WERI-Rb-1 (cell line): ENCODE results near the gene CDK10.
A peak's percentile ranks its signal among the peaks of the same experiment; 100 is the strongest.

Experiments
- DNase-seq: peaks from one replicate; pipeline ENCODE4 v3.0.0-alpha.2; 2020
- H3K27ac ChIP-seq: fragments of 250-450 bp; sonication (Bioruptor Pico); 2 replicates; pipeline ENCODE4 v1.5.1; 2020; ENCODE audit warnings: mild to moderate bottlenecking, moderate library complexity
- H3K27me3 ChIP-seq: fragments of 250-450 bp; sonication (Bioruptor Pico); 2 replicates; pipeline ENCODE4 v1.5.1; 2021; ENCODE audit warnings: mild to moderate bottlenecking, low read depth, moderate library complexity; ENCODE audit not compliant: insufficient read depth, severe bottlenecking
- H3K36me3 ChIP-seq: fragments of 250-450 bp; sonication (Bioruptor Pico); 2 replicates; pipeline ENCODE4 v1.5.1; 2020; ENCODE audit warnings: mild to moderate bottlenecking, moderate library complexity
- H3K4me3 ChIP-seq: 2 replicates; pipeline ENCODE4 v1.5.1; 2011; ENCODE audit warnings: low read depth, mild to moderate bottlenecking, control low read depth, low read length
- H3K9me3 ChIP-seq: fragments of 250-450 bp; sonication (Bioruptor Pico); 2 replicates; pipeline ENCODE4 v1.5.1; 2021; ENCODE audit warnings: mild to moderate bottlenecking, moderate library complexity; ENCODE audit not compliant: severe bottlenecking
- TF ChIP-seq, protein P1 (sequence below): IDR thresholded peaks from 2 replicates; pipeline ENCODE4 v1.5.1; 2011; ENCODE audit warnings: low read depth, mild to moderate bottlenecking, control low read depth, inconsistent platforms, low read length

The CDK10 gene

DNA sequence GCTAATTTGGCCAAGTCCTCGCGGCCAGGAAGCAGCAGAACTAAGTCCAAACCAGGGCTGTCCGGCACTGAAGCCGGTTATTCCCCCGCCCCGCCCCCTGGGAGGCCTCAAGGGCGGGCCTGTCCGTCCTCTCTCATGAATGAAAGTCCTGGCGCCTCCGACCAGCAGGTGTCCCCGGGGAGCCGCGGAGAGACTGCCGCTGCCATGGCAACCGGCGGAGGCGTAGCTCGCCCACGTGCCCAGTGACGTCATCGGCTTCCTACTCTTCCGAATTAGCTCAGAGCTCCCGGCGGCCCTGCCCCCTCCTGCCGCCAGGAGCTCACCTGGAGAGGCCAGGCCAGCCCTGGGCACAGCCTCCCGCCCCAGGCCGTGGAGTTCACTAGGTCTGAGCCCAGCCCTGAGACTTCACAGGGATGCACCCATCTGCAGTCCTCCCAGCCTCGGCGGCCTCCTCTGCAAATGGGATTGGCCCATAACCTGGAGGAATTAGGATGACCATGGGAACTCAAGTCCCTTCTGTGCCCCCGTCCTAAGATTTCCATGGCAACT, 13.7 kb downstream of the CDK10 start:
- no peaks in the 10 kb centered on the region for H3K9me3 ChIP-seq
- peak; percentile 95 for DNase-seq
- peak overlapping the region; percentile 55 for H3K4me3 ChIP-seq
- peak overlapping the region; percentile 56 for H3K27ac ChIP-seq
- H3K27me3 ChIP-seq = no peaks in the 10 kb centered on the region
- TF ChIP-seq, protein P1, sequence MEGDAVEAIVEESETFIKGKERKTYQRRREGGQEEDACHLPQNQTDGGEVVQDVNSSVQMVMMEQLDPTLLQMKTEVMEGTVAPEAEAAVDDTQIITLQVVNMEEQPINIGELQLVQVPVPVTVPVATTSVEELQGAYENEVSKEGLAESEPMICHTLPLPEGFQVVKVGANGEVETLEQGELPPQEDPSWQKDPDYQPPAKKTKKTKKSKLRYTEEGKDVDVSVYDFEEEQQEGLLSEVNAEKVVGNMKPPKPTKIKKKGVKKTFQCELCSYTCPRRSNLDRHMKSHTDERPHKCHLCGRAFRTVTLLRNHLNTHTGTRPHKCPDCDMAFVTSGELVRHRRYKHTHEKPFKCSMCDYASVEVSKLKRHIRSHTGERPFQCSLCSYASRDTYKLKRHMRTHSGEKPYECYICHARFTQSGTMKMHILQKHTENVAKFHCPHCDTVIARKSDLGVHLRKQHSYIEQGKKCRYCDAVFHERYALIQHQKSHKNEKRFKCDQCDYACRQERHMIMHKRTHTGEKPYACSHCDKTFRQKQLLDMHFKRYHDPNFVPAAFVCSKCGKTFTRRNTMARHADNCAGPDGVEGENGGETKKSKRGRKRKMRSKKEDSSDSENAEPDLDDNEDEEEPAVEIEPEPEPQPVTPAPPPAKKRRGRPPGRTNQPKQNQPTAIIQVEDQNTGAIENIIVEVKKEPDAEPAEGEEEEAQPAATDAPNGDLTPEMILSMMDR = peak; percentile 60
- no peaks in the 10 kb centered on the region for H3K36me3 ChIP-seq

DNA sequence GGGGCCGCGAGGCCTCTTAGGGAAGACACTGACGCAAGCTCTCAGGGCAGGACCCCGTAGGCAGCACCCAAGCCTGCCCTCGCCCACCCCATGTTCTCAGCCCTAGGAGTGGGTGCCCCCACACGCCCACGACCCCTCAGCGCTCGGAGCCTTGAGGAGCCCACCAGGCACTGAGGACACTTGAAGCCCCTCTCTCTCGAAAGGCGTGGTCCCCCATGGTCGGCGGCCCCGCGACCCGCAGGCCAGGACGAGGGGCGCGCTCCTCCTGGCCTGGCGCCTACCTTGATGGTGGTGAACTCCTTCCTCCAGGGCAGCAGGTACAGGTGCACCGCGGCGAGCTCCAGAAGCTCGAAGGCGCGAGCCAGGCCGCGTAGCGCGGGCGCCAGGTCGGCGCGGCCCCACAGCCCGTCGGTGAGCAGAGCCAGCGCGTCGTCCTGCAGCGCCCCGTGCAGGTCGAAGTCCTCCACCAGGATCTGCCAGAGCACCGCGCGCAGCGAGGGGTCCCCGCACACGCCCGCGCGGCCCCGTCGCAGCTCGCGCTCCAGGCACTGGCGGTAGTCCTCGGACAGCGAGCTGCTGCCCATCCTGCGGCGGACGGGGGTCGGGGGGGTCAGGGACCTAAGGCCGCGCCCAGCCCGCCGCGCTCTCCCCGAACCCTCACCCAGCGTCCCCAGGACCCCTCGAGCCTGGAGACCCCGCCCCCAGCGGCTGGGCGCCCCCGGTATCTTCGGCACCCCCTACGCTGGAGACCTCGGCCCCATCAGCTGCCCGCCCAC, 14.3 kb downstream of the CDK10 start:
- Histone ChIP-seq H3K27me3 (no peaks in the 10 kb centered on the region), H3K27ac (peak overlapping the region; percentile 56), H3K9me3 (no peaks in the 10 kb centered on the region), H3K36me3 (no peaks in the 10 kb centered on the region), H3K4me3 (peak overlapping the region; percentile 55)
- TF ChIP-seq, protein P1 = peak; percentile 38
- DNase-seq = peak; percentile 34

DNA sequence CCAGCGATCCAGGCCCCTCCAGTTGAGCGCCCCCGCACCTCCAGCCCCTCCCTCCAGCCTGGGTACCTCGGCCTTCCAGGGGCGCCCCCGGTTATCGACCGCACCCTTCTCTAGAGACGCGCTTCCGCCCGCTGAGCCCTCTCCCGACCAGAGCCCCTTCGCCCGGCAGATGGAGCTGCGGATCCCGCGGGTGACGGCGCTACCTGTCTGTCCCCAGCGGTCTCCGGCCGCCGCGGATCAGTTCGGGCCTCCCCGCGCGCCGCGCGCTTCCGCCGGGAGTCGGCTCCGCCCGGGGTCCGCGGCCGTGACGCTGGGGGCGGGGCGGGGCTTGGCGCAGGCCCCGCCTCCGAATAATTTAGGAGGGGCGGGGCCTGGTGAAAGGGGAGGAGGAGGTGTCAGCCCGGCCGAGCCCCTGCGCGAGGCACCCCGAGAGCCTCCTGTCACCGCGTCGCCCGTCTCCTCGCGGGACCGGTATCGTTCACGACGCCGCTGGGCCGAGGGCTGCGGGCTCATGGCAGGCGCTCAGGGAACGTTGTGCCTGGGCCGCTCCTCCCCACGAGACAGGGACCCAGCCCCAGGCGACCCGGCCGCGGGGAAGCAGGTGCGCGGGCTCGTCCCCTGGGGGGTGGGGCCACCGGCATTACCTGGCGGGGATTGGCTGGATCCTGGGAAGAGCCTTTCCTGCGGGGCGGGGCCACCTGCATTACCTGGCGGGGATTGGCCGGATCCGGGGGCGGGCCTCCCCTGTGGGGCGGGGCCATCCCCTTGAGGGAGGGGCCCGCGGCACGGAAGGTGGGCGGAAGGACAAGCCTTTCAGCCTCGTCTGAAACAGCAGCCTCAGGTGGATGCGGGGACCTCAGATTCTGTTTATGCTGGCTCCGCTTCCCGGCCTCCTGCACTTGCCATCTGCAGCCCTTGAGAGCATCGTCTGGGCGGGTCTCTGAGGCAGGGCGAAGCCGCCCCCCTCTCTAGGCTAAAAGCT, 15.2 kb downstream of the CDK10 start, which contains the start of gene SPATA2L:
Gene SPATA2L, minus strand, starts transcription at position 281 of the 982 bp plus-strand sequence. CDS start 473 bp downstream, outside the sequence.
- Histone ChIP-seq H3K27ac (peak within 1 kb of the TSS; percentile 56), H3K4me3 (peak within 1 kb of the TSS; percentile 55), H3K27me3 (no peaks in the 10 kb centered on the region), H3K36me3 (no peaks in the 10 kb centered on the region), H3K9me3 (no peaks in the 10 kb centered on the region)
- peak; percentile 93 for DNase-seq
- TF ChIP-seq, protein P1 = no peak

DNA sequence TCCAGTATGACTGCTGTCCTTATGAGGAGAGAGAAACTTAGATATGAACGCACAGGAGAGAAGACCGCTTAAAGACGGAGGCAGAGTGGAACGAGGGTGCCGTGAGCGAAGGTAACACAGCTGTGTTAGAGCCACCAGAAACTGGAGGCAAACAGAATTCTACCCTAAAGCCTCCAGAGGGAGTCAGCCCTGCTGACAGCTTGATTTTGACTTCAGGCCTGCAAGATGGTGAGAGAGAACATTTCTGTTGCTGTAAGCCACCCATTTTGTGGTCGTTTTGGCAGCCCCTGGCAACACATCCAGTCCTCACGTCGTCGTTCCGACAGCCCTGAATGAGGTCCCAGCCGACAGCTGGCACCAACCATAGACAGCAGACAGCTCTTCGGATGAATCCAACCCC, 17.8 kb downstream of the CDK10 start:
- TF ChIP-seq, protein P1 = no peak
- Histone ChIP-seq H3K27ac (no peak overlapping the region), H3K36me3 (no peaks in the 10 kb centered on the region), H3K4me3 (no peak overlapping the region), H3K9me3 (no peaks in the 10 kb centered on the region), H3K27me3 (no peaks in the 10 kb centered on the region)
- no peak for DNase-seq

DNA sequence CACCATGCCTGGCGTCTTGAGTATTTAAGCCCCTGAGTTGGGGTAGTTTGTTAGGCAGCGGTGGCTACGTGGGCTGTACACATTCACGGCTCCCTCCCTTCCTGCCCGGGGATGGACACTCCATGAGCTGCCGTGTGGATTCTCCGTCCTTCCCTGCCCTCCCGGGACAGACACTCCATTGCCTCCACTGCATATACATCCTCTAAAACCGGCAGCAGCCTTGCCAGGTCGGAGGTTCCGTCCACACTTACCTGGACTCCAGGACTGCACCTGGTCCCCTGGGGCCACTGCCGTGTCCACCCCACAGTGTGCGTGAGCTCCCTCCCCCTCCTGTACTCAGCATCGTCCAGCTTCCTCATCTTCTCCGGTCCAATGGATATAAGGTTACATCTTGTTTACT, 18.5 kb downstream of the CDK10 start:
- DNase-seq = no peak
- no peaks in the 10 kb centered on the region for H3K36me3 ChIP-seq
- H3K27me3 ChIP-seq = no peaks in the 10 kb centered on the region
- no peak overlapping the region for H3K27ac ChIP-seq
- no peaks in the 10 kb centered on the region for H3K9me3 ChIP-seq
- TF ChIP-seq, protein P1 = no peak
- H3K4me3 ChIP-seq = no peak overlapping the region
